Transverse colon (tissue), 3 donors: ENCODE data around the gene MRRF.

Experiments
- CTCF ChIP-seq, 5 experiments: fragments of 200-600 bp in 3 of 5; fragments of 450-650 bp in 2 of 5; sonication (generic) in 3 of 5; IDR thresholded peaks; 1 replicate in 2 of 5; 2 replicates in 3 of 5; pipeline ENCODE4 v1.5.1; 2016 to 2017; ENCODE audit warnings: antibody characterized with exemption in 5 of 5, inconsistent platforms in 3 of 5, mild to moderate bottlenecking in 2 of 5, moderate library complexity in 1 of 5
- POLR2A ChIP-seq: fragments of 450-650 bp; IDR thresholded peaks from one replicate; pipeline ENCODE4 v1.6.1; 2016; ENCODE audit warnings: antibody characterized with exemption, mild to moderate bottlenecking, moderate library complexity

- TF ChIP-seq CTCF (IDR thresholded peaks at IDR 0.05) (no peak), POLR2A (no peak)
Measured at GRCh38 chr9:122219856-122220672, 44.6 kb upstream of the MRRF start.
